Hepatocyte (in vitro differentiated cells): Measurements from ENCODE around the gene YRDC.

Experiments used
- EZH2phosphoT487 ChIP-seq: fragments of 200-600 bp; sonication (generic); IDR thresholded peaks from one replicate; pipeline ENCODE4 v1.6.1; 2018; ENCODE audit warnings: antibody characterized with exemption, mild to moderate bottlenecking, low read depth, moderate library complexity; ENCODE audit not compliant: unreplicated experiment, severe bottlenecking
- TF ChIP-seq, protein P1 (sequence below): fragments of 200-600 bp; sonication (generic); IDR thresholded peaks from 2 replicates; pipeline ENCODE4 v1.5.1; 2016; ENCODE audit warnings: antibody characterized with exemption, mild to moderate bottlenecking; ENCODE audit not compliant: poor library complexity

DNA sequence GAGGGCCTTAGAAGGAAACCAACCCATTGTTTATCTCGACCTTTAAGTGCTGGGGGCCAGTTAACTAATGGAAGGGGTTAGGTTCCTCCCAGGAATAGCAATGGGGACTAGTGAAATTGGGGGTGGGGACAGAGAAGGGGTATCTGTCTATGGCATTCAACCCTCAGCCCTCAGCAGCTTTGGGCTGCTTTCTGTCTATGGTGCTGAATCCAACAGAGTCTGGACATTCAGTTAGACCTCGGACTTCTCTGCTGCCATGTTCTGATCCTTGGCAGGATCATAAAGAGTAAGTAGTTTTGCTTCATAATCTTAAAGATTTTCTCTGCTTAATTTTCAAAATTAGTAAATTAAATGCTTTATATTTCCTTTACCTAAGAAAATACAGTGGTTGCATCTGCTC lies 40.5 kb downstream of the YRDC start:
- TF ChIP-seq, protein P1, sequence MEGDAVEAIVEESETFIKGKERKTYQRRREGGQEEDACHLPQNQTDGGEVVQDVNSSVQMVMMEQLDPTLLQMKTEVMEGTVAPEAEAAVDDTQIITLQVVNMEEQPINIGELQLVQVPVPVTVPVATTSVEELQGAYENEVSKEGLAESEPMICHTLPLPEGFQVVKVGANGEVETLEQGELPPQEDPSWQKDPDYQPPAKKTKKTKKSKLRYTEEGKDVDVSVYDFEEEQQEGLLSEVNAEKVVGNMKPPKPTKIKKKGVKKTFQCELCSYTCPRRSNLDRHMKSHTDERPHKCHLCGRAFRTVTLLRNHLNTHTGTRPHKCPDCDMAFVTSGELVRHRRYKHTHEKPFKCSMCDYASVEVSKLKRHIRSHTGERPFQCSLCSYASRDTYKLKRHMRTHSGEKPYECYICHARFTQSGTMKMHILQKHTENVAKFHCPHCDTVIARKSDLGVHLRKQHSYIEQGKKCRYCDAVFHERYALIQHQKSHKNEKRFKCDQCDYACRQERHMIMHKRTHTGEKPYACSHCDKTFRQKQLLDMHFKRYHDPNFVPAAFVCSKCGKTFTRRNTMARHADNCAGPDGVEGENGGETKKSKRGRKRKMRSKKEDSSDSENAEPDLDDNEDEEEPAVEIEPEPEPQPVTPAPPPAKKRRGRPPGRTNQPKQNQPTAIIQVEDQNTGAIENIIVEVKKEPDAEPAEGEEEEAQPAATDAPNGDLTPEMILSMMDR = no peak
- no peak for TF ChIP-seq EZH2phosphoT487
